Measurements from ENCODE around the gene MMAB. TPM values are rescaled to one million over a fixed set of nuclear protein-coding genes. Genes with fewer than 3 reads are reported as not detected.

The MMAB gene
- total and polyA plus RNA-seq, 2 of the 13 experiments (the other 11 are each of a cell fraction or from before 2014, with no cell fraction given), result 26.1 to 77.3 TPM

DNA sequence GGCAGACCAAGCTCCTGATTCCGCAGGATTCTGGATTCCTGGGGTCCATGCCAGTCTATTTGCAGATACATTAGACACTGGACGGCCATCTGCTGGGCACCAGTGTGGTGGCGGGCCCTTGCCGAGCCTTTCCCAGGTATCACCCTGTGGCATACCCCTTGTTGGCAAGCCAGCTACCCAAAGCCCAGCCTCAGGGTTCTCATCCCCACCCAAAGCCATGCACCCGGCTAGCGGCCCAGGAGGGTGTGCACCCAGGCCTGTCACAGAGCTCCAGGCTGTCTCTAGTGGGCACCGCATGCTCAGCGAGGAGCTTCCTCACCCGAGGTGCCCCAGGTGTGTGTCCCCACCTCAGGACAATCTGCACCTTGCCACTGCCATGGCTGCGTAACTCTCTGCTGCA, 13.7 kb downstream of the MMAB start (continued):
- TF ChIP-seq, protein P1, sequence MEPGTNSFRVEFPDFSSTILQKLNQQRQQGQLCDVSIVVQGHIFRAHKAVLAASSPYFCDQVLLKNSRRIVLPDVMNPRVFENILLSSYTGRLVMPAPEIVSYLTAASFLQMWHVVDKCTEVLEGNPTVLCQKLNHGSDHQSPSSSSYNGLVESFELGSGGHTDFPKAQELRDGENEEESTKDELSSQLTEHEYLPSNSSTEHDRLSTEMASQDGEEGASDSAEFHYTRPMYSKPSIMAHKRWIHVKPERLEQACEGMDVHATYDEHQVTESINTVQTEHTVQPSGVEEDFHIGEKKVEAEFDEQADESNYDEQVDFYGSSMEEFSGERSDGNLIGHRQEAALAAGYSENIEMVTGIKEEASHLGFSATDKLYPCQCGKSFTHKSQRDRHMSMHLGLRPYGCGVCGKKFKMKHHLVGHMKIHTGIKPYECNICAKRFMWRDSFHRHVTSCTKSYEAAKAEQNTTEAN (CRISPR knock-in tag; conservative IDR thresholded peaks at IDR 0.05), result no peak
- no peak for TF ChIP-seq ZNF607 (CRISPR knock-in tag; IDR thresholded peaks at IDR 0.05; ENCODE audit: borderline replicate concordance)
- TF ChIP-seq, protein P2, sequence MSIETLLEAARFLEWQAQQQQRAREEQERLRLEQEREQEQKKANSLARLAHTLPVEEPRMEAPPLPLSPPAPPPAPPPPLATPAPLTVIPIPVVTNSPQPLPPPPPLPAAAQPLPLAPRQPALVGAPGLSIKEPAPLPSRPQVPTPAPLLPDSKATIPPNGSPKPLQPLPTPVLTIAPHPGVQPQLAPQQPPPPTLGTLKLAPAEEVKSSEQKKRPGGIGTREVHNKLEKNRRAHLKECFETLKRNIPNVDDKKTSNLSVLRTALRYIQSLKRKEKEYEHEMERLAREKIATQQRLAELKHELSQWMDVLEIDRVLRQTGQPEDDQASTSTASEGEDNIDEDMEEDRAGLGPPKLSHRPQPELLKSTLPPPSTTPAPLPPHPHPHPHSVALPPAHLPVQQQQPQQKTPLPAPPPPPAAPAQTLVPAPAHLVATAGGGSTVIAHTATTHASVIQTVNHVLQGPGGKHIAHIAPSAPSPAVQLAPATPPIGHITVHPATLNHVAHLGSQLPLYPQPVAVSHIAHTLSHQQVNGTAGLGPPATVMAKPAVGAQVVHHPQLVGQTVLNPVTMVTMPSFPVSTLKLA (IDR thresholded peaks at IDR 0.05), result no peak
- TF ChIP-seq POLR2AphosphoS5 (IDR thresholded peaks at IDR 0.05; ENCODE audit: low read depth, low read length), result no peak
- no peak for TF ChIP-seq NFE2 (CRISPR knock-in tag; IDR thresholded peaks at IDR 0.05)
- TF ChIP-seq MLLT10 (CRISPR knock-in tag; IDR thresholded peaks at IDR 0.05), result no peak

DNA sequence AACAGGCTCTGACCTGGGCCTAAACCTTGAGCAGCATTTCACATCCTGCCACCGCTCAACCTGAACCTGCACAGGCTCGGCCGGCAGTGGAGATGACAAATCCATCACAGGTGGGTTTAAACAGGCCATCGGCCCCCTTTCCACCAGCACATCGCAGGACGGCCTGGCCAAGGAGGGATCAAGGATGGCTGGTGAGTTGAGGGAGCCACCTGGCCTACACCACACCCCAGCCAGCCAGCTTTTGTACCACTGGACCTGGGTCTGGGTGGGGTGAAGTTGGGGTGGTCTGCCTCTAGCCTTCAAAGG, 14.2 kb downstream of the MMAB start:
- H4K20me1 ChIP-seq (ENCODE audit: insufficient read depth, low read length), result no peaks in the 10 kb centered on the region
- ATAC-seq, result no peak
- no TSS peak for BruUV-seq (replicated peaks)
- POLR2A ChIA-PET, result no interaction called here
- no peak overlapping the region for H2AFZ ChIP-seq (ENCODE audit: low read length)
- CTCF ChIA-PET (ENCODE audit: low intra/inter-chr PET ratio, low total read pairs), result no interaction called here
- H3K79me2 ChIP-seq (ENCODE audit: insufficient read depth, low read length), result no peaks in the 10 kb centered on the region
- H3K9me3 ChIP-seq (ENCODE audit: low read length), result no peaks in the 10 kb centered on the region
- peaks cover 43% of the 10 kb centered on the region for H3K4me1 ChIP-seq (ENCODE audit: insufficient read depth, low read length)
- no peak overlapping the region for H3K9ac ChIP-seq (ENCODE audit: insufficient read depth, low read depth, low read length)
- 100% methylated on average over 1 of the region's 6 CpGs for WGBS (ENCODE audit: low lambda C conversion rate)
- intact Hi-C loops (cut with micrococcal nuclease; ENCODE audit: unreplicated experiment), result no loop called here
- no peak overlapping the region for H3K4me3 ChIP-seq (replicated peaks in 1 of 3; ENCODE audit: insufficient read depth in 1 of 3, low read depth in 2 of 3, low read length in 3 of 3)
- peaks cover 0 to 2% of the 10 kb centered on the region in 2 experiments; a peak in 2 of 5 replicates for H3K27me3 ChIP-seq (ENCODE audit: control insufficient read depth in 1 of 2, insufficient read depth in 2 of 2, low read length in 2 of 2)
- in situ Hi-C loops (cut with HindIII; ENCODE audit: extremely low pct_ligation_motif_present, low pct_unique_long_range_greater_than_20kb), result no loop called here
- DNase-seq (ENCODE audit: low spot score), result no peak
- no peak for FAIRE-seq
- no peak for TF ChIP-seq ZNF547 (CRISPR knock-in tag; IDR thresholded peaks at IDR 0.05)
- TF ChIP-seq, protein P3, sequence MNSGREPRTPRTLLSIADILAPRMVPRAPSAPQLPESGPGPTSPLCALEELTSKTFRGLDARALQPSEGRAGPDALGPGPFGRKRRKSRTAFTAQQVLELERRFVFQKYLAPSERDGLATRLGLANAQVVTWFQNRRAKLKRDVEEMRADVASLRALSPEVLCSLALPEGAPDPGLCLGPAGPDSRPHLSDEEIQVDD (CRISPR knock-in tag; IDR thresholded peaks at IDR 0.05; ENCODE audit: borderline replicate concordance), result no peak
- no peak for TF ChIP-seq KMT2B (CRISPR knock-in tag; IDR thresholded peaks at IDR 0.05)
- no peak overlapping the region for H3K27ac ChIP-seq (ENCODE audit: extremely low read length, insufficient read depth, low read length)
- peaks cover 2 to 27% of the 10 kb centered on the region in 2 experiments; a peak in 3 of 5 replicates for H3K36me3 ChIP-seq (replicated peaks in 1 of 2; ENCODE audit: control insufficient read depth in 1 of 2, insufficient read depth in 2 of 2, low read length in 2 of 2)
- H3K4me2 ChIP-seq (ENCODE audit: low read depth, low read length), result no peak overlapping the region

Measured in HepG2 (cell line).